Transverse colon (tissue), 4 donors: ENCODE data around the gene IRS2. TPM values are rescaled to one million over a fixed set of nuclear protein-coding genes. Genes with fewer than 3 reads are reported as not detected.
"Not testable (repeated sequence)": the region's sequence is repeated elsewhere in the genome, so short reads cannot be mapped to it uniquely, and the experiment has no call there.

Source experiments
- DNase-seq: peaks from one replicate; pipeline ENCODE4 v3.0.0-alpha.2; 2019
- H3K27ac ChIP-seq, 4 donors: fragments of 200-600 bp; sonication (generic); 2 replicates each; pipeline ENCODE4 v1.5.1; 2016 to 2018; ENCODE audit warnings: inconsistent platforms in 4 of 4
- H3K27me3 ChIP-seq: fragments of 200-600 bp; sonication (generic); 2 replicates; pipeline ENCODE4 v1.5.1; 2017; ENCODE audit warnings: inconsistent platforms
- H3K36me3 ChIP-seq, 4 donors: fragments of 200-600 bp; sonication (generic); 2 replicates each; pipeline ENCODE4 v1.5.1; 2017 to 2019; ENCODE audit warnings: inconsistent platforms in 4 of 4
- H3K4me1 ChIP-seq, 4 donors: fragments of 200-600 bp; sonication (generic); 2 replicates each; pipeline ENCODE4 v1.5.1; 2017 to 2020; ENCODE audit warnings: inconsistent platforms in 4 of 4
- H3K4me3 ChIP-seq, 4 donors: fragments of 200-600 bp; sonication (generic); 1 replicate in 1 of 4; 2 replicates in 3 of 4; pipeline versions ENCODE4 v1.5.1 to v1.6.1; 2017 to 2019; ENCODE audit warnings: inconsistent platforms in 4 of 4
- H3K9me3 ChIP-seq, 2 donors: fragments of 200-600 bp; sonication (generic); 2 replicates each; pipeline ENCODE4 v1.5.1; 2017 to 2019; ENCODE audit warnings: inconsistent platforms in 2 of 2
- EP300 ChIP-seq: sonication (generic); formaldehyde crosslinking; IDR thresholded peaks from one replicate; pipeline ENCODE4 v1.6.1; 2017; ENCODE audit warnings: antibody characterized with exemption, low read depth
- POLR2A ChIP-seq: fragments of 450-650 bp; IDR thresholded peaks from one replicate; pipeline ENCODE4 v1.6.1; 2016; ENCODE audit warnings: antibody characterized with exemption, mild to moderate bottlenecking, moderate library complexity
- POLR2AphosphoS5 ChIP-seq, 3 donors: sonication (generic); formaldehyde crosslinking; IDR thresholded peaks; one replicate each; pipeline ENCODE4 v1.6.1; 2016; ENCODE audit warnings: antibody characterized with exemption in 3 of 3
- WGBS, 2 donors: methylation state at CpG; one replicate each; pipeline ENCODE4 v1.1.5; 2018; ENCODE audit warnings: low coverage in 1 of 2; 5-methylcytosine and 5-hydroxymethylcytosine counted together
- in situ Hi-C, 4 donors: fragments of 200-750 bp; cut with MboI; loops; one replicate each; pipeline versions ENCODE4 v1.15.0 to v1.15.1; 2017; ENCODE audit warnings: low sequenced_read_pairs in 3 of 4, low pct_ligation_motif_present in 1 of 4, low pct_unique_long_range_greater_than_20kb in 1 of 4
- intact Hi-C: fragments of 100-400 bp; cut with DNase I; formaldehyde crosslinking; loops from one replicate; pipeline ENCODE4 v1.15.1; 2023; ENCODE audit warnings: low total_unique reads
- total RNA-seq, 4 donors: library from RNA; depleted of rRNA; stranded (reverse); fragments of >200 nt; gene quantifications; one replicate each; pipeline ENCODE4 v1.1.0, GENCODE V29; 2016
- TF ChIP-seq, protein P1 (sequence below), 5 experiments: fragments of 200-600 bp in 3 of 5; fragments of 450-650 bp in 2 of 5; sonication (generic) in 3 of 5; IDR thresholded peaks; 1 replicate in 2 of 5; 2 replicates in 3 of 5; pipeline ENCODE4 v1.5.1; 2016 to 2017; ENCODE audit warnings: antibody characterized with exemption in 5 of 5, inconsistent platforms in 3 of 5, mild to moderate bottlenecking in 2 of 5, moderate library complexity in 1 of 5

Gene IRS2
- total RNA-seq, 4 donors from 2014 or later = 12.5 to 72.6 (median 28.5) TPM

DNA sequence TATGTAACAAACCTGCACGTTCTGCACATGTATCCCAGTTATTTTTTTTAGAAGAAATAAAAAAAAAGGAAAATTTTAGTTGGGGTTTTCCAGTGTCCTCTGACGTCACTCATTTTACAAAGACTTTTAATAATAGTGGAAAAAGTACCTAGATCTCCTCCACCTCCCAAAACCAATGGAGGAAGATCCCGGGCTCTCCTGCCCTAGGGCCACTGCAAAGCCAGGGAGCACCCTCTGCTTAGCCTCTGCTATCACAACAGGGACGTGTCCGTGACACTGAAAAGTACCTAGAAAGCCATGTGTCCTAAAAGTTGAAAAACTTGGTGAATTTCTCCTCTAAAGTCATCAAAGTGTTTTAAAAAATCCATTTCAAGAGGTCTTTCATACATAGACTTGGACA, 46.7 kb upstream of the IRS2 start:
- Histone ChIP-seq H3K9me3 (no peaks in the 10 kb centered on the region), H3K4me3 (no peak overlapping the region), H3K36me3 (no peaks in the 10 kb centered on the region), H3K27ac (no peak overlapping the region), H3K4me1 (peaks cover 0 to 5% (median 0%) of the 10 kb centered on the region in 4 donors), H3K27me3 (no peaks in the 10 kb centered on the region)
- WGBS, 2 donors = 86 to 88% methylated on average over 5 of the region's 5 CpGs
- intact Hi-C loops = no loop called here
- in situ Hi-C loops = no loop called here
- TF ChIP-seq POLR2AphosphoS5 (IDR thresholded peaks at IDR 0.05) (no peak), EP300 (no peak), POLR2A (no peak)
- TF ChIP-seq, protein P1, sequence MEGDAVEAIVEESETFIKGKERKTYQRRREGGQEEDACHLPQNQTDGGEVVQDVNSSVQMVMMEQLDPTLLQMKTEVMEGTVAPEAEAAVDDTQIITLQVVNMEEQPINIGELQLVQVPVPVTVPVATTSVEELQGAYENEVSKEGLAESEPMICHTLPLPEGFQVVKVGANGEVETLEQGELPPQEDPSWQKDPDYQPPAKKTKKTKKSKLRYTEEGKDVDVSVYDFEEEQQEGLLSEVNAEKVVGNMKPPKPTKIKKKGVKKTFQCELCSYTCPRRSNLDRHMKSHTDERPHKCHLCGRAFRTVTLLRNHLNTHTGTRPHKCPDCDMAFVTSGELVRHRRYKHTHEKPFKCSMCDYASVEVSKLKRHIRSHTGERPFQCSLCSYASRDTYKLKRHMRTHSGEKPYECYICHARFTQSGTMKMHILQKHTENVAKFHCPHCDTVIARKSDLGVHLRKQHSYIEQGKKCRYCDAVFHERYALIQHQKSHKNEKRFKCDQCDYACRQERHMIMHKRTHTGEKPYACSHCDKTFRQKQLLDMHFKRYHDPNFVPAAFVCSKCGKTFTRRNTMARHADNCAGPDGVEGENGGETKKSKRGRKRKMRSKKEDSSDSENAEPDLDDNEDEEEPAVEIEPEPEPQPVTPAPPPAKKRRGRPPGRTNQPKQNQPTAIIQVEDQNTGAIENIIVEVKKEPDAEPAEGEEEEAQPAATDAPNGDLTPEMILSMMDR (IDR thresholded peaks at IDR 0.05) = no peak
- no peak for DNase-seq

DNA sequence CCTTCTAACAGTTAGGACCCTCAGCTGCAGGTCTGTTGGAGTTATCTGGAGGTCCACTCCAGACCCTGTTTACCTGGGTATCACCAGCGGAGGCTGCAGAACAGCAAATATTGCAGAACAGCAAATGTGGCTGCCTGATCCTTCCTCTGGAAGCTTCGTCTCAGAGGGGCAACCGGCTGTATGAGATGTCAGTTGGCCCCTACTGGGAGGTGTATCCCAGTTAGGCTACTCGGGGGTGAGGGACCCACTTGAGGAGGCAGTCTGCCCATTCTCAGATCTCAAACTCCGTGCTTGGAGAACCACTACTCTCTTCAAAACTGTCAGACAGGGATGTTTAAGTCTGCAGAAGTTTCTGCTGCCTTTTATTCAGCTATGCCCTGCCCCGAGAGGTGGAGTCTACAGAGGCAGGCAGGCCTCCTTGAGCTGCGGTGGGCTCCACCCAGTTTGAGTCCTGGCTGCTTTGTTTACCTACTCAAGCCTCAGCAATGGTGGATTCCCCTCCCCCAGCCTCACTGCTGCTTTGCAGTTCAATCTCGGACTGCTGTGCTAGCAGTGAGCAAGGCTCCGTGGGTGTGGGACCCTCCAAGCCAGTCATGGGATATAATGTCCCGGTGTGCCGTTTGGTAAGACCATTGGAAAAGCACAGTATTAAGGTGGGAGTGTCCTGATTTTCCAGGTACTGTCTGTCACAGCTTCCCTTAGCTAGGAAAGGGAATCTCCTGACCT, 42.4 kb upstream of the IRS2 start:
- H3K4me3 ChIP-seq, intact Hi-C loops, H3K4me1 ChIP-seq, DNase-seq, H3K36me3 ChIP-seq, in situ Hi-C loops, H3K9me3 ChIP-seq, H3K27me3 ChIP-seq, H3K27ac ChIP-seq: not testable (repeated sequence)
- 85% methylated on average over 11 of the region's 11 CpGs; no CpG with 5 or more reads in 1 of the 2 donors for WGBS, 2 donors

DNA sequence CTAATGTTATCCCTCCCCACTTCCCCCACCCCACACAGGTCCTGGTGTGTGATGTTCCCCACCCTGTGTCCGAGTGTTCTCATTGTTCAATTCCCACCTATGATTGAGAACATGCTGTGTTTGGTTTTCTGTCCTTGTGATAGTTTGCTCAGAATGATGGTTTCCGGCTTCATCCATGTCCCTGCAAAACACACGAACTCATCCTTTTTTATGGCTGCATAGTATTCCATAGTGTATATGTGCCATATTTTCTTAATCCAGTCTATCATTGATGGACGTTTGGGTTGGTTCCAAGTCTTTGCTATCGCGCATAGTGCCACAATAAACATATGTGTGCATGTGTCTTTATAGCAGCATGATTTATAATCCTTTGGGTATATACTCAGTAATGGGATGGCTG, 36.8 kb upstream of the IRS2 start:
- H3K27me3 ChIP-seq, in situ Hi-C loops, H3K27ac ChIP-seq, H3K9me3 ChIP-seq, intact Hi-C loops, H3K4me3 ChIP-seq, H3K36me3 ChIP-seq, DNase-seq, H3K4me1 ChIP-seq: not testable (repeated sequence)
- 84 to 96% methylated on average over 5 to 6 of the region's 6 CpGs for WGBS, 2 donors

DNA sequence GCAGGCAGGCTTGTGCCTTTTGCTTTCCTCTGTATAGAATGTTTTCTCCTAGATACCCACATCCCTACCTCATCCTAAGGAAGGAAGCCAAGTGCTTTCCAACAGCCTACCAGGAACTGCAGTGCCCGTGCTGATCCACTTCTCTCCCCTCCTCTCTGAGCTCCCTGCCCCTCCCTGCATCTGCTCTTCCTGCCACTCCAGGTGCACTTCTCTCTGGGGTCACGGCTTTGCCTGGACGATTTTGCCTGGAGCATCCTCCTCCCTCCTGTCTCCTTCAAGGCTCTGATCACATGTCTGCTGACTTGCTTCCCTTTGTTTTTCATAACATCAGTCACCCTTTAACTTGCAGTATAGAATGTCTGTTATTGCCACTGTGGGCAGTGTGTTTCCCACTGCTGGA, 34.7 kb upstream of the IRS2 start:
- in situ Hi-C loops = no loop called here
- Histone ChIP-seq H3K36me3 (no peaks in the 10 kb centered on the region), H3K27me3 (no peaks in the 10 kb centered on the region), H3K4me1 (no peaks in the 10 kb centered on the region), H3K4me3 (no peak overlapping the region), H3K27ac (no peak overlapping the region), H3K9me3 (no peaks in the 10 kb centered on the region)
- 27 to 55% methylated on average over 2 to 3 of the region's 3 CpGs for WGBS, 2 donors
- TF ChIP-seq, protein P1 (IDR thresholded peaks at IDR 0.05) = no peak
- no peak for DNase-seq
- intact Hi-C loops = no loop called here

DNA sequence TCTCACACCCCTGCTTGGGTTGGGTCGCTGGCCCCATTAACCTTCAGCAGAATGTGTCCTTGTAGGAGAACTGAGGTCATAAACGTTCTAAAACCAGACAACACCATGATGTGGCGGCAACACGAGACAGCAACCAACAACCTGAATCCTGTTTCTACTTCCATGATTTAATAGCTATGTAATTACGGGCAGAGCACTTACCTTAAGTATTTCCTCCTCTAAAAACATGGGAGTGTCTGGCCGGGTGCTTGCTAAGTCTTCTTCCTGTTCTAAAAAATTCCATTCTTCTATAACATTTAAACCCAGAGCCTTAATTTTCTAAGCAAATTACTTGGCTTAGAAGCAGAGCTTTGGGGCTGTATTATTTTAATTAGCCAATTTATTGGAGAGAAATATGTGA, 33.5 kb upstream of the IRS2 start:
- no peaks in the 10 kb centered on the region for H3K4me1 ChIP-seq
- TF ChIP-seq POLR2AphosphoS5 (IDR thresholded peaks at IDR 0.05) = no peak
- TF ChIP-seq, protein P1 (IDR thresholded peaks at IDR 0.05) = no peak
- no peak for TF ChIP-seq EP300
- TF ChIP-seq POLR2A = no peak
- H3K4me3 ChIP-seq = no peak overlapping the region
- H3K27me3 ChIP-seq = no peaks in the 10 kb centered on the region
- WGBS, 2 donors = 38 to 49% methylated on average over 4 to 6 of the region's 6 CpGs
- no peaks in the 10 kb centered on the region for H3K9me3 ChIP-seq
- intact Hi-C loops (no loop called here), in situ Hi-C loops (no loop called here)
- no peak for DNase-seq
- H3K36me3 ChIP-seq = no peaks in the 10 kb centered on the region
- H3K27ac ChIP-seq = no peak overlapping the region
